OCI-LY7 (cell line): ENCODE results near the gene BAIAP2L1. TPM values are rescaled to one million over a fixed set of nuclear protein-coding genes. Genes with fewer than 3 reads are reported as not detected.

Experiments used
- BruUV-seq: library from RNA; stranded (reverse); fragments of 400-500 nt; replicated peaks from 2 replicates; lab custom pipeline; 2021; lab: Mats Ljungman, UMichigan
- CTCF ChIA-PET: fragments of 300-600 bp; sonication (Branson Sonifier 250); formaldehyde crosslinking; loops from one replicate; lab custom pipeline; 2022; ENCODE audit warnings: antibody characterized with exemption; ENCODE audit not compliant: unreplicated experiment; lab: Charles Lee
- POLR2A ChIA-PET: fragments of 300-600 bp; sonication (Branson Sonifier 250); formaldehyde crosslinking; loops from one replicate; lab custom pipeline; 2022; ENCODE audit warnings: antibody characterized with exemption; lab: Charles Lee
- DNase-seq: peaks from one replicate; pipeline ENCODE4 v3.0.0-alpha.2; 2015; ENCODE audit warnings: low spot score
- H2AFZ ChIP-seq: fragments of 200-600 bp; sonication (generic), shearing (Covaris generic); 2 replicates; pipeline ENCODE4 v1.6.1; 2014; ENCODE audit warnings: mild to moderate bottlenecking, antibody characterized with exemption, low read length, moderate library complexity
- H3K27ac ChIP-seq: fragments of 200-600 bp; sonication (generic); 2 replicates; pipeline ENCODE4 v1.5.1; 2014; ENCODE audit warnings: mixed run types, low read depth, mild to moderate bottlenecking, moderate library complexity, low read length, inconsistent platforms; ENCODE audit not compliant: poor library complexity, severe bottlenecking
- H3K36me3 ChIP-seq: fragments of 200-600 bp; sonication (generic); 2 replicates; pipeline ENCODE4 v1.6.1; 2014; ENCODE audit warnings: mild to moderate bottlenecking, antibody characterized with exemption, low read length, moderate library complexity, mixed read lengths; ENCODE audit not compliant: insufficient read depth
- H3K4me1 ChIP-seq: fragments of 200-600 bp; sonication (generic); 2 replicates; pipeline ENCODE4 v1.5.1; 2014; ENCODE audit warnings: mild to moderate bottlenecking, low read length; ENCODE audit not compliant: insufficient read depth, poor library complexity, severe bottlenecking
- H3K4me2 ChIP-seq: fragments of 200-600 bp; sonication (generic); 2 replicates; pipeline ENCODE4 v1.6.1; 2014; ENCODE audit warnings: mild to moderate bottlenecking, low read length
- H3K4me3 ChIP-seq: fragments of 200-600 bp; sonication (generic); 2 replicates; pipeline ENCODE4 v1.5.1; 2014; ENCODE audit warnings: mild to moderate bottlenecking, low read depth, low read length; ENCODE audit not compliant: poor library complexity, severe bottlenecking
- H3K79me2 ChIP-seq: fragments of 200-600 bp; sonication (generic); 2 replicates; pipeline ENCODE4 v1.6.1; 2016; ENCODE audit warnings: low read depth, mild to moderate bottlenecking, low read length, moderate library complexity, mixed read lengths; ENCODE audit not compliant: insufficient read depth
- H3K9me2 ChIP-seq: fragments of 200-600 bp; sonication (generic); 2 replicates; pipeline ENCODE4 v1.6.1; 2016; ENCODE audit warnings: mild to moderate bottlenecking, low read length, mixed read lengths; ENCODE audit not compliant: insufficient read depth
- H3K9me3 ChIP-seq: fragments of 200-600 bp; sonication (generic); 2 replicates; pipeline ENCODE4 v1.6.1; 2014; ENCODE audit warnings: mild to moderate bottlenecking, mixed run types, low read length, mixed read lengths
- H4K20me1 ChIP-seq: fragments of 200-600 bp; sonication (generic); 2 replicates; pipeline ENCODE4 v1.6.1; 2014; ENCODE audit warnings: mild to moderate bottlenecking, antibody characterized with exemption, low read length, moderate library complexity, mixed read lengths; ENCODE audit not compliant: insufficient read depth
- EZH2phosphoT487 ChIP-seq: fragments of 200-600 bp; sonication (generic); IDR thresholded peaks from 2 replicates; pipeline ENCODE4 v1.6.1; 2018; ENCODE audit warnings: low read depth, borderline replicate concordance, mild to moderate bottlenecking, mixed run types, antibody characterized with exemption, low read length, moderate library complexity, mixed read lengths
- intact Hi-C: fragments of 100-400 bp; cut with micrococcal nuclease; formaldehyde crosslinking; loops from one replicate; pipeline ENCODE4 v1.10.0; 2022; ENCODE audit not compliant: unreplicated experiment
- total RNA-seq, 2 experiments: library from RNA; depleted of rRNA in 1 of 2; stranded (reverse); fragments of >200 nt in 1 of 2; shearing (Covaris generic) in 1 of 2; gene quantifications; 2 replicates each; pipeline ENCODE4 v1.2.3, GENCODE V29; 2014 to 2022
- TF ChIP-seq, protein P1 (sequence below): fragments of 200-600 bp; sonication (generic); conservative IDR thresholded peaks from 2 replicates; pipeline ENCODE4 v1.5.1; 2014; ENCODE audit warnings: mild to moderate bottlenecking, antibody characterized with exemption, low read length, moderate library complexity, mixed read lengths

Gene BAIAP2L1
- total RNA-seq, 2 experiments from 2014 or later = not detected

DNA sequence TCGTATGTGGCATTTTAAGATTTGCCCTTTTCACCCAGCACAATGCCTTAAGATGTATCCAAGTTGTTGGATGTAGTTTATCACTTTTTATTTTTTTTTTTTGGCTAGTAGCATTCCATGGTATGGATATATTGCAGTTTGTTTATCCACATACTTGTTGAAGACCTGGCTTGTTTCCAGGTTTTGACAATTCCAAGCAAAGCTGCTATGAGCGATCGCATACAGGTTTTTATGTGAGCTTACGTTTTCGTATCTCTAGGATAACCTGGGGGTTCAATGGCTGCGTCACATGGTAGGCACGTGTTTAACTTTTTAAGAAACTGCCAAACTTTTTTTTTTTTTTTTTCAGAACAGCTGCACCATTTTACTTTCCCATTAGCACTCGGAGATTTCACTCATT, 32.2 kb downstream of the BAIAP2L1 start:
- Histone ChIP-seq H3K4me2 (no peak overlapping the region), H3K9me3 (no peaks in the 10 kb centered on the region), H4K20me1 (no peaks in the 10 kb centered on the region), H2AFZ (no peak overlapping the region), H3K4me3 (no peak overlapping the region), H3K79me2 (no peaks in the 10 kb centered on the region), H3K9me2 (no peaks in the 10 kb centered on the region), H3K36me3 (no peaks in the 10 kb centered on the region), H3K4me1 (no peaks in the 10 kb centered on the region), H3K27ac (no peak overlapping the region)
- no peak for DNase-seq
- TF ChIP-seq EZH2phosphoT487 = no peak
- TF ChIP-seq, protein P1, sequence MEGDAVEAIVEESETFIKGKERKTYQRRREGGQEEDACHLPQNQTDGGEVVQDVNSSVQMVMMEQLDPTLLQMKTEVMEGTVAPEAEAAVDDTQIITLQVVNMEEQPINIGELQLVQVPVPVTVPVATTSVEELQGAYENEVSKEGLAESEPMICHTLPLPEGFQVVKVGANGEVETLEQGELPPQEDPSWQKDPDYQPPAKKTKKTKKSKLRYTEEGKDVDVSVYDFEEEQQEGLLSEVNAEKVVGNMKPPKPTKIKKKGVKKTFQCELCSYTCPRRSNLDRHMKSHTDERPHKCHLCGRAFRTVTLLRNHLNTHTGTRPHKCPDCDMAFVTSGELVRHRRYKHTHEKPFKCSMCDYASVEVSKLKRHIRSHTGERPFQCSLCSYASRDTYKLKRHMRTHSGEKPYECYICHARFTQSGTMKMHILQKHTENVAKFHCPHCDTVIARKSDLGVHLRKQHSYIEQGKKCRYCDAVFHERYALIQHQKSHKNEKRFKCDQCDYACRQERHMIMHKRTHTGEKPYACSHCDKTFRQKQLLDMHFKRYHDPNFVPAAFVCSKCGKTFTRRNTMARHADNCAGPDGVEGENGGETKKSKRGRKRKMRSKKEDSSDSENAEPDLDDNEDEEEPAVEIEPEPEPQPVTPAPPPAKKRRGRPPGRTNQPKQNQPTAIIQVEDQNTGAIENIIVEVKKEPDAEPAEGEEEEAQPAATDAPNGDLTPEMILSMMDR = no peak
- CTCF ChIA-PET = no interaction called here
- intact Hi-C loops = no loop called here
- POLR2A ChIA-PET = interaction anchor here (0.5 to 0.7 kb wide), 2 partner anchors 26 to 193 kb away, joined by 3 read pairs; no protein-coding TSS in a partner anchor
- no TSS peak for BruUV-seq

DNA sequence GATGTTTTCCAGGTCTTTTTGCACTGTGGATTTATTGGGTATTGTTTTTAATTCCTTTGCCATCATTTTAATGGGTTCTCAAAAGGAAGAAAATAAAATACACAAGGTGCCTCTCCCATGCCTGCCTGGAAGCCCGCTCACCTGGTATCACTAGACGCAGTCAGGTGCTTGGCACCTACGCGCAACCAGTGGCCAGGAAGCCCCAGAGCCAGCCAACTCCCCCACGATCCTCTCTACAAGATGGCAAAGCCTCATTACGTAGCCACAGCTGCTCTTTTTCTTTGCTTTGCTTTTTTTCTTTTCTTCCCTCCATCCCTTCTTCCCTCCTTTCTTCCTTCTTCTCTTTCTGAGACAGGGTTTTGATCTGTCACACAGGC, 34.3 kb downstream of the BAIAP2L1 start:
- ChIA-PET CTCF (no interaction called here), POLR2A (interaction anchor here (0.7 kb wide), 1 partner anchor 39 kb away, joined by 3 read pairs; no protein-coding TSS in a partner anchor)
- Histone ChIP-seq H4K20me1 (no peaks in the 10 kb centered on the region), H2AFZ (no peak overlapping the region), H3K79me2 (no peaks in the 10 kb centered on the region), H3K9me3 (no peaks in the 10 kb centered on the region), H3K4me2 (no peak overlapping the region), H3K4me1 (no peaks in the 10 kb centered on the region), H3K9me2 (no peaks in the 10 kb centered on the region), H3K27ac (no peak overlapping the region), H3K36me3 (no peaks in the 10 kb centered on the region), H3K4me3 (no peak overlapping the region)
- no peak for DNase-seq
- no TSS peak for BruUV-seq
- TF ChIP-seq, protein P1 = no peak
- TF ChIP-seq EZH2phosphoT487 = no peak
- intact Hi-C loops = no loop called here

DNA sequence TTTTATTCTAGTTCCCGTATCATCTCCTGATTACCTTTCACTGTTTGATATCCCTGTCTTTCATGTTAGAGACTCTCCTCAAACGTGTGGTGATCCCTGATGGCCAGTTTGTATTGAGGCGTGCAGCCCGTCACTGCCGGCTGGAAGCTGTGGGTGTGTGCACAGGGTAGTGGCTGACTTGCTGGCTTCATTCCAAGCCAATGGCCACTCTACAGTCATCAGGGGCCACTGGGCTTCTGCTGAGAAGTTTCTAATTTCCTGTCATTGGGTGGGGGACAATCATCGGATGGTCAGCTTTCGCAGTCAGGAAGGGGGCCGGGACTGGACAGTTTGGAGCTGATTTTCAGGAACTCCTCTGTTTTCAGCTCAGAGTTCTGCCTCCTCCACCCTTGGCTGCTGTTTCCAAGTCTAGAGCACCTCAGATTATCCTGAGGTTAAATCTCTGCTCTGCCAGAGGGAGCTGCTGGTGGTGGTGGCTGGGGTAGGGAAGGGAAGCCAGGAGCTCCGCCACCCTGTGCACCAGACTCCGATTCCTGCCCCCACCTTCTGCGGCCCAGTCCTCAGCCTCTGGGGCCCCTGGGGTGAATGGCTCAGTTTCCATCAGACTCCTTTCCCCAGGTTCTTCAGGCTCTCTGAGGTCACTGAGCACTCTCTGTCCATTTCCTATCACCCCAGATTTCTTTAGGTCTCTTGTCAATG, 34.9 kb downstream of the BAIAP2L1 start:
- POLR2A ChIA-PET = no interaction called here
- H3K4me2 ChIP-seq = no peak overlapping the region
- no TSS peak for BruUV-seq
- no peaks in the 10 kb centered on the region for H4K20me1 ChIP-seq
- H3K4me1 ChIP-seq = no peaks in the 10 kb centered on the region
- no peak overlapping the region for H2AFZ ChIP-seq
- no peak overlapping the region for H3K27ac ChIP-seq
- H3K36me3 ChIP-seq = no peaks in the 10 kb centered on the region
- no peaks in the 10 kb centered on the region for H3K9me3 ChIP-seq
- DNase-seq = no peak
- H3K9me2 ChIP-seq = no peaks in the 10 kb centered on the region
- CTCF ChIA-PET = no interaction called here
- H3K4me3 ChIP-seq = no peak overlapping the region
- TF ChIP-seq EZH2phosphoT487 = no peak
- TF ChIP-seq, protein P1 = no peak
- intact Hi-C loops = no loop called here
- no peaks in the 10 kb centered on the region for H3K79me2 ChIP-seq
